Parathyroid adenoma (tissue), 2 donors: Measurements from ENCODE around the gene NKX6-1.

ENCODE experiments used
- H2AFZ ChIP-seq: fragments of 300-600 bp; sonication (generic); one replicate; pipeline ENCODE4 v1.7.0; 2017; ENCODE audit warnings: antibody characterized with exemption, mild to moderate bottlenecking
- H3K27ac ChIP-seq: fragments of 300-600 bp; sonication (generic); one replicate; pipeline ENCODE4 v1.7.0; 2017
- H3K27me3 ChIP-seq: fragments of 300-600 bp; sonication (generic); one replicate; pipeline ENCODE4 v1.7.0; 2017; ENCODE audit warnings: low read length; ENCODE audit not compliant: control insufficient read depth, insufficient read depth
- H3K36me3 ChIP-seq: fragments of 300-600 bp; sonication (generic); one replicate; pipeline ENCODE4 v1.7.0; 2017; ENCODE audit warnings: low read length; ENCODE audit not compliant: control insufficient read depth, insufficient read depth
- H3K4me1 ChIP-seq: fragments of 300-600 bp; sonication (generic); one replicate; pipeline ENCODE4 v1.7.0; 2017; ENCODE audit warnings: control low read depth
- H3K4me2 ChIP-seq: fragments of 300-600 bp; sonication (generic); one replicate; pipeline ENCODE4 v1.7.0; 2017; ENCODE audit warnings: low read length
- H3K4me3 ChIP-seq: fragments of 300-600 bp; sonication (generic); one replicate; pipeline ENCODE4 v1.7.0; 2017; ENCODE audit warnings: low read depth, low read length
- H3K79me2 ChIP-seq: fragments of 300-600 bp; sonication (generic); one replicate; pipeline ENCODE4 v1.7.0; 2017; ENCODE audit warnings: control low read depth
- H3K9ac ChIP-seq: fragments of 300-600 bp; sonication (generic); one replicate; pipeline ENCODE4 v1.7.0; 2017; ENCODE audit warnings: mild to moderate bottlenecking
- H3K9me3 ChIP-seq: fragments of 300-600 bp; sonication (generic); one replicate; pipeline ENCODE4 v1.7.0; 2017; ENCODE audit warnings: low read length; ENCODE audit not compliant: control insufficient read depth
- TF ChIP-seq, protein P1 (sequence below): fragments of 300-600 bp; sonication (generic); IDR thresholded peaks from one replicate; pipeline ENCODE4 v1.7.0; 2017; ENCODE audit warnings: antibody characterized with exemption, mild to moderate bottlenecking
- donor health status: primary hyperparathyroidism.

The NKX6-1 gene

DNA sequence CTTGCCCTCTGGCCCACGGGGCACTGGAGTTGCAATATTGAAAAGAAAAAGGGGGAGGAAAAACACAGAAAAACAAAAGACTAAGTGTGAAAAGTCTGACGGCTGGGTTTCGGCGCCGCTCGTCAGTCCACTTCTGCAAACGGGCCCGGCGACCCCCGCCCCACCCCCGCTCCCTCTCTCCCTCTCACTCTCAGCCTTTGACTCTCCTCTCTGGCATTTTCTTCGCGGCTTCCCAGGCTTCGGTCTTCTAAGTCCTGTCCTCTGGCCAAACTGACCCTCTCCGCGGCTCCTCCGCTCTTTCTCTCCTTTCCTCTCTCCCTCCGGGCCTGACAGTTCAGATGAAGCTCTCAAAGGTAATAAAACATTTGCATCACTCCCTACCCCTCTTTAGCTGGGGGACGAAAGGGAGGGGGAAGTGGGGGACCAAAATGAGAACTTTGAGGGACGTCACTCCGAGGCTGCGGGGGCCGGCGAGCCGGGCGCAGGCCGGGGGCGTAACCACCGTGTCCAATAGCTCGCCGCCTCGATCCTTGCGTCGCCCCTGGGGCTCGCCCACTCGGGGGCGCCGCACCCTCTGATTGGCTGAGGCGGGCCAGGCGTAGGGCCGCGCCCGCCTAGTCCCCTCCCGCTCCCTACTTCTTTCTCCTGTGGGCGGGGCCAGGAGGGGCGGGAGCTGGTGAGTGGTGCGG, at the start of gene NKX6-1:
TSS of gene NKX6-1 (minus strand) at position 358 of the 689 bp plus-strand sequence. CDS start 1,064 bp downstream, outside the sequence.
- TF ChIP-seq, protein P1, sequence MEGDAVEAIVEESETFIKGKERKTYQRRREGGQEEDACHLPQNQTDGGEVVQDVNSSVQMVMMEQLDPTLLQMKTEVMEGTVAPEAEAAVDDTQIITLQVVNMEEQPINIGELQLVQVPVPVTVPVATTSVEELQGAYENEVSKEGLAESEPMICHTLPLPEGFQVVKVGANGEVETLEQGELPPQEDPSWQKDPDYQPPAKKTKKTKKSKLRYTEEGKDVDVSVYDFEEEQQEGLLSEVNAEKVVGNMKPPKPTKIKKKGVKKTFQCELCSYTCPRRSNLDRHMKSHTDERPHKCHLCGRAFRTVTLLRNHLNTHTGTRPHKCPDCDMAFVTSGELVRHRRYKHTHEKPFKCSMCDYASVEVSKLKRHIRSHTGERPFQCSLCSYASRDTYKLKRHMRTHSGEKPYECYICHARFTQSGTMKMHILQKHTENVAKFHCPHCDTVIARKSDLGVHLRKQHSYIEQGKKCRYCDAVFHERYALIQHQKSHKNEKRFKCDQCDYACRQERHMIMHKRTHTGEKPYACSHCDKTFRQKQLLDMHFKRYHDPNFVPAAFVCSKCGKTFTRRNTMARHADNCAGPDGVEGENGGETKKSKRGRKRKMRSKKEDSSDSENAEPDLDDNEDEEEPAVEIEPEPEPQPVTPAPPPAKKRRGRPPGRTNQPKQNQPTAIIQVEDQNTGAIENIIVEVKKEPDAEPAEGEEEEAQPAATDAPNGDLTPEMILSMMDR, result no peak
- H3K27me3 ChIP-seq, result peaks cover 63% of the 10 kb centered on the region

DNA sequence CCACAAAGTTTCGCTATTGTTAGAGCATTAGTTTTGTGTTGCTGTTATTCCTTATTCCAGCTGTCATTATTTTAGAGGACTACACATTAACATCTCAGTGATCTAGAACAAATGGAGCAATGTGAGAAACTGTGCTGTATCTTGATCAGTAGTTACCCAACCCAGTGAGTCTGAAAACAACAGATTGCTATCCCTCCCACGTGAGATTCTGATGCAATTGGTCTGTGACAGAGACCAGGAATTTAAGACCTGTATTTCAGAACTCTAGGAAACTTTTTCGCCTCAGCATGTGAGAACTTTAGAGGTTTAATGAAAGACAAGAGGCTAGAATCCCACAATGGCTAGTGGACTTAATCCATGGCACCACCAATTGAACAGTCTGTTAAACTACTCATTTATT, 48.1 kb upstream of the NKX6-1 start:
- H3K79me2 ChIP-seq, result no peaks in the 10 kb centered on the region
- H3K27ac ChIP-seq, result no peak overlapping the region
- H2AFZ ChIP-seq, result no peak overlapping the region
- no peaks in the 10 kb centered on the region for H3K4me1 ChIP-seq
- TF ChIP-seq, protein P1, result no peak
- no peak overlapping the region for H3K4me3 ChIP-seq
- no peaks in the 10 kb centered on the region for H3K36me3 ChIP-seq
- H3K9ac ChIP-seq, result no peak overlapping the region
- no peaks in the 10 kb centered on the region for H3K27me3 ChIP-seq
- H3K4me2 ChIP-seq, result no peak overlapping the region
- no peaks in the 10 kb centered on the region for H3K9me3 ChIP-seq

More for the DNA sequence above, at the start of gene NKX6-1:
- Histone ChIP-seq H2AFZ (peak within 1 kb of the TSS; percentile 58), H3K9me3 (no peaks in the 10 kb centered on the region), H3K36me3 (no peaks in the 10 kb centered on the region), H3K4me3 (peak within 1 kb of the TSS; percentile 9), H3K4me1 (no peaks in the 10 kb centered on the region), H3K9ac (no peak within 1 kb of the TSS), H3K4me2 (peak within 1 kb of the TSS; percentile 57), H3K79me2 (no peaks in the 10 kb centered on the region), H3K27ac (no peak within 1 kb of the TSS)

DNA sequence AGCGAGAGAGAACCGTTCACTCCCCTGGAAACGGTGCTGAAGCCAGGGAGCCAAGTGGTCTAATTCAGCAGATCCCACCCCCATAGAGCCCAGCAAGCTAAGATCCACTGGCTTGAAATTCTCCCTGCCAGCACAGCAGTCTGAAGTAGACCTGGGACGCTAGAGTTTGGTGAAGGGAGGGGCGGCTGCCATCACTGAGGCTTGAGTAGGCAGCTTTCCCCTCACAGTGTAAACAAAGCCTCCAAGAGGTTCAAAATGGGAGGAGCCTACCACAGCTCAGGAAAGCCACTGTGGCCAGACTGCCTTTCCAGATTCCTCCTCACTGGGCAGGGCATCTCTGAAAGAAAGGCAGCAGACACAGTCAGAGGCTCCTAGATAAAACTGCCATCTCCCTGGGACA, 46.0 kb upstream of the NKX6-1 start:
- Histone ChIP-seq H3K9ac (no peak overlapping the region), H3K4me2 (no peak overlapping the region), H3K79me2 (no peaks in the 10 kb centered on the region), H3K36me3 (no peaks in the 10 kb centered on the region), H3K4me1 (no peaks in the 10 kb centered on the region), H2AFZ (no peak overlapping the region), H3K9me3 (no peaks in the 10 kb centered on the region), H3K27me3 (no peaks in the 10 kb centered on the region), H3K27ac (no peak overlapping the region), H3K4me3 (no peak overlapping the region)
- TF ChIP-seq, protein P1, result no peak

DNA sequence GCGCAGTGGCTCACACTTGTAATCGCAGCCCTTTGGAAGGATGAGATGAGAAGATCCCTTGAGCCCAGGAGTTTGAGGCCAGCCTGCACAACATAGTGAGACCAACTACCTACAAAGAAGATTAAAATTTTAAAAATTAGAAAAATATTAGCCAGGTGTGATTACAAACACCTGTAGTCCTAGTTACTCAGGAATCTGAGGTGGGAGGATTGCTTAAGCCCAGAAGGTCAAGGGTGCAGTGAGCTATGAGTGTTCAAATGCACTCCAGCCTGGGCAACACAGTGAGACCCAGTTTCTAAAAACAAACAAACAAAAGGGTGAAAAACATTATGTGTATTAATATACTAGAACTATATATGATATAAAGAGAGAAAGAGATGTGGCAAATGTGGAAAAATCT, 36.8 kb upstream of the NKX6-1 start:
- Histone ChIP-seq H3K4me3 (no peak overlapping the region), H3K27ac (no peak overlapping the region), H3K27me3 (no peaks in the 10 kb centered on the region), H3K4me1 (no peaks in the 10 kb centered on the region), H3K79me2 (no peaks in the 10 kb centered on the region), H2AFZ (no peak overlapping the region), H3K4me2 (no peak overlapping the region), H3K9me3 (no peaks in the 10 kb centered on the region), H3K36me3 (no peaks in the 10 kb centered on the region), H3K9ac (no peak overlapping the region)
- TF ChIP-seq, protein P1, result no peak

DNA sequence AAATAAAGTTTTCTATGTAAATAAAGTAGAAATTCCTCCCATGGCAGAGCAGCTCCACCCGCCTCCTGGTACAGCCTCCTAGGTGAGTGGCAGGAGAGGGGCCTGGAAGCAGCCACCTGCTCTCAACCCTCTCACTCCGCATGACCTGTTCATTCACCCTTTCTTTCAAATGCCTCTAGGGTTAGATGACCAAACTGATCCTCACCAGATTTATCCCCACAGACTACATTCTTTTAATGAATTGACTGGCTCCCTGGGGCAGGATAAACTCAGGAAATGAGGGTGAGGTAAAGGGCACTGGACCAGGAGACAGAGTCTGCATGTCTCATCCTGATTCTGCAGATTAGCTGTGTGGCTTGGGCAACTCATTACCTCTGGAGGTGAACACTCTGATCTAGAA, 32.6 kb upstream of the NKX6-1 start:
- H3K36me3 ChIP-seq, result no peaks in the 10 kb centered on the region
- H3K79me2 ChIP-seq, result no peaks in the 10 kb centered on the region
- no peak overlapping the region for H3K27ac ChIP-seq
- no peaks in the 10 kb centered on the region for H3K9me3 ChIP-seq
- no peaks in the 10 kb centered on the region for H3K4me1 ChIP-seq
- TF ChIP-seq, protein P1, result no peak
- H3K27me3 ChIP-seq, result no peaks in the 10 kb centered on the region
- no peak overlapping the region for H3K9ac ChIP-seq
- H2AFZ ChIP-seq, result no peak overlapping the region
- no peak overlapping the region for H3K4me3 ChIP-seq
- no peak overlapping the region for H3K4me2 ChIP-seq
